MV-4-11 (cell line): ENCODE data around the gene ATXN10.

Source experiments
- DNase-seq: peaks from one replicate; lab custom pipeline; 2025; lab: John Stamatoyannopoulos, UW

ATXN10 gene

GRCh38 chr22:45826520-45826919, 154.9 kb downstream of the ATXN10 start:
- no peak for DNase-seq

- DNase-seq: no peak
These were observed 157.2 kb downstream of the ATXN10 start for GRCh38 chr22:45828841-45829240.

GRCh38 chr22:45830531-45831245, 159.1 kb downstream of the ATXN10 start:
- no peak for DNase-seq

- DNase-seq: no peak
These were observed 159.8 kb downstream of the ATXN10 start for GRCh38 chr22:45831394-45831793.

GRCh38 chr22:45832180-45832579, 160.5 kb downstream of the ATXN10 start:
- no peak for DNase-seq

- no peak for DNase-seq
These were observed 161.4 kb downstream of the ATXN10 start for GRCh38 chr22:45832959-45833580.

GRCh38 chr22:45833613-45834012, 162.0 kb downstream of the ATXN10 start:
- no peak for DNase-seq

GRCh38 chr22:45834241-45834640, 162.6 kb downstream of the ATXN10 start:
- no peak for DNase-seq

GRCh38 chr22:45834795-45835194, 163.2 kb downstream of the ATXN10 start:
- DNase-seq: no peak

- no peak for DNase-seq
These were observed 165.0 kb downstream of the ATXN10 start for GRCh38 chr22:45836418-45837169.

- no peak for DNase-seq
These were observed 165.9 kb downstream of the ATXN10 start for GRCh38 chr22:45837508-45837907.

- no peak for DNase-seq
These were observed 166.8 kb downstream of the ATXN10 start for GRCh38 chr22:45838305-45838887.

- DNase-seq: no peak
These were observed 168.8 kb downstream of the ATXN10 start for GRCh38 chr22:45840483-45840882.

GRCh38 chr22:45842291-45842991, 170.8 kb downstream of the ATXN10 start:
- no peak for DNase-seq

- peak; percentile 96 for DNase-seq
These were observed 171.4 kb downstream of the ATXN10 start for GRCh38 chr22:45843031-45843430.

GRCh38 chr22:45843986-45844385, 172.4 kb downstream of the ATXN10 start:
- no peak for DNase-seq

- no peak for DNase-seq
These were observed 173.4 kb downstream of the ATXN10 start for GRCh38 chr22:45845076-45845487.

- DNase-seq: no peak
These were observed 175.3 kb downstream of the ATXN10 start for GRCh38 chr22:45846952-45847351.

- DNase-seq: no peak
These were observed 177.3 kb downstream of the ATXN10 start for GRCh38 chr22:45848904-45849303.

GRCh38 chr22:45852826-45853225, 181.2 kb downstream of the ATXN10 start:
- no peak for DNase-seq

- DNase-seq: no peak
These were observed 184.3 kb downstream of the ATXN10 start for GRCh38 chr22:45855961-45856360.

GRCh38 chr22:45857519-45857918, 185.9 kb downstream of the ATXN10 start:
- no peak for DNase-seq
